Lung (tissue), 12 donors: Measurements from ENCODE around the gene TGFB1I1. TPM values are rescaled to one million over a fixed set of nuclear protein-coding genes. Genes with fewer than 3 reads are reported as not detected.

ENCODE experiments used
- ATAC-seq: fragments of 200-7000 bp; cut with Tn5 transposase; one replicate; pipeline ENCODE4 v1.9.1; 2020; ENCODE audit warnings: moderate number of reproducible peaks; ENCODE audit not compliant: insufficient read depth, low FRiP score
- DNase-seq, 3 donors: peaks; one replicate each; pipeline ENCODE4 v3.0.0-alpha.2; 2013 to 2017
- H3K27ac ChIP-seq, 2 donors: one replicate each; pipeline ENCODE4 v1.5.1; 2013; ENCODE audit warnings: mild to moderate bottlenecking in 2 of 2, moderate library complexity in 2 of 2, control low read depth in 1 of 2, inconsistent platforms in 1 of 2, low read depth in 1 of 2, low read length in 1 of 2
- H3K27me3 ChIP-seq, 3 donors: one replicate each; pipeline ENCODE4 v1.5.1; 2013; ENCODE audit warnings: low read length in 2 of 3; ENCODE audit not compliant: control insufficient read depth in 3 of 3, insufficient read depth in 3 of 3
- H3K36me3 ChIP-seq, 4 donors: one replicate each; pipeline ENCODE4 v1.5.1; 2013; ENCODE audit warnings: low read length in 4 of 4, mild to moderate bottlenecking in 1 of 4, moderate library complexity in 1 of 4; ENCODE audit not compliant: control insufficient read depth in 4 of 4, insufficient read depth in 4 of 4
- H3K4me1 ChIP-seq, 5 donors: one replicate each; pipeline ENCODE4 v1.5.1; 2013; ENCODE audit warnings: low read length in 5 of 5, mild to moderate bottlenecking in 2 of 5, moderate library complexity in 1 of 5; ENCODE audit not compliant: control insufficient read depth in 5 of 5, insufficient read depth in 5 of 5
- H3K4me3 ChIP-seq: one replicate; pipeline ENCODE4 v1.5.1; 2013; ENCODE audit warnings: mild to moderate bottlenecking, control low read depth, moderate library complexity
- H3K9ac ChIP-seq, 2 donors: one replicate each; pipeline ENCODE4 v1.5.1; 2013; ENCODE audit warnings: low read length in 2 of 2, control low read depth in 1 of 2; ENCODE audit not compliant: insufficient read depth in 1 of 2
- H3K9me3 ChIP-seq, 4 donors: one replicate each; pipeline ENCODE4 v1.5.1; 2013; ENCODE audit warnings: low read length in 3 of 4, mild to moderate bottlenecking in 1 of 4, moderate library complexity in 1 of 4; ENCODE audit not compliant: control insufficient read depth in 4 of 4, insufficient read depth in 3 of 4
- CTCF ChIP-seq: IDR thresholded peaks from 2 replicates; pipeline ENCODE4 v1.5.1; 2012; ENCODE audit warnings: mild to moderate bottlenecking; ENCODE audit errors: control extremely low read depth, extremely low read depth
- WGBS, 2 donors: extraction: QIAGEN DNeasy Blood & Tissue Kit; methylation state at CpG; one replicate each; pipeline ENCODE4 v1.1.7; 2013; 5-methylcytosine and 5-hydroxymethylcytosine counted together
- polyA plus RNA-seq, 2 donors: library from polyadenylated mRNA; stranded (reverse); fragments of 200-250 nt; gene quantifications; one replicate each; pipeline ENCODE4 v1.2.1, GENCODE V29; 2013
- total RNA-seq, 2 donors: library from RNA; depleted of rRNA in 1 of 2; stranded (reverse); fragments of >200 nt in 1 of 2; gene quantifications; one replicate each; pipeline ENCODE4 v1.2.1, GENCODE V29; 2014 to 2021
- donor health status: control.
- donor health status: control.
- donor health status: Bipolar disorder and iron deficiency.
- donor health status: healthy.
- donor health status: DM: yes; HTN: yes; CAD: no.

TGFB1I1 gene
- total and polyA plus RNA-seq, 4 donors, result 25.1 to 58.9 (median 37.6) TPM

DNA sequence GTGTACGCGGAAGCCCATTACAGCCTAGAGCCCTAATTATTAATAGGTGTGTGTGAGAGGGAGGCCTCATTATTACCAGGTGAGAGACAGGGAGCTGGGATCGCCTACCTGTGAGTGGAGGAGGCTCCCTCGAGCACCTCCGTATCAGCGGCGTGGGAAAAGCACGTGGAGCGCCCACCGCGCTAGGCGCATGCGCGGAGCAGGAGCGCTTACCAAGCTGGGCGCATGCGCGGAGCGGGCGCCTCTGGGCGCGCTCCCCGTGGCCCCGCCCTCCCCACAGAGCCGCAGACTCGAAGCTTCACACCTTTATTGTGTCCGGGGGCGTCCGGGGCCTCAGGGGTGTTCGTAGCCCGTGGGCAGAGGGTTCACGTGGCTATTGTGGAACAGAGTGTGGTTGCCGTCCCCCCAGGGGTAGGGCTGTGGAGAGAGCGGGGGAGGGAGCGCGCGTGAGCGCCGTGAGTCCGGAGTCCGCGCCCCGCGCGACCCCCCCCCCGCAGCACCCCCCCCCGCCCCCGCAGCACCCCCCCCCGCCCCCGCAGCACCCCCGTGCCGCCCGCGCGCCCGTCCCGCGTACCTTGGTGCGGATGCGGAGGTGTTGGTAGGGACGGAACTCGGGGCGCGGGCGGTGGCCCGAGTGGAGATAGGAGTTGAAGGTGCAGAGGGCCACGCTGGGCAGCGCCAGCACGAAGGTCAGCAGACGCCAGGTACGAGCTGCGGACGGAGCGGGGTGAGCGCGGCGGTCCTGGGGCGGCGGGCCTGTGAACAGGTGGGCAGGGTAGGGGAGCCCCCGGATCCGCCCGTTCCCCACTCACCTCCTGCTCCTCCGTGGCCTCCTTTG is 44.3 kb upstream of the TGFB1I1 start:
- DNase-seq, result peak; percentile 25 to 54 (median 37)
- Histone ChIP-seq H3K27me3 (peaks cover 0 to 18% (median 4%) of the 10 kb centered on the region in 3 donors), H3K9ac (no peak overlapping the region), H3K27ac (peak overlapping the region in 1 of 2 donors; percentile 95), H3K4me1 (peaks cover 0 to 6% (median 0%) of the 10 kb centered on the region in 5 donors), H3K4me3 (no peak overlapping the region), H3K9me3 (no peaks in the 10 kb centered on the region), H3K36me3 (peaks cover 0 to 3% (median 0%) of the 10 kb centered on the region in 4 donors)
- peak; percentile 53 for ATAC-seq
- WGBS, 2 donors, result 22 to 35% methylated on average over 42 to 71 of the region's 83 CpGs
- TF ChIP-seq CTCF, result no peak

GRCh38 chr16:31428279-31428597 is 43.7 kb upstream of the TGFB1I1 start, which contains the start of gene COX6A2:
TSS of gene COX6A2 (minus strand) at chr16:31428360. CDS start at chr16:31428325, 35 bp downstream.
- Histone ChIP-seq H3K9ac (no peak within 1 kb of the TSS), H3K9me3 (no peaks in the 10 kb centered on the region), H3K27me3 (peaks cover 0 to 15% (median 4%) of the 10 kb centered on the region in 3 donors), H3K4me1 (peaks cover 0 to 6% (median 0%) of the 10 kb centered on the region in 5 donors), H3K4me3 (no peak within 1 kb of the TSS), H3K27ac (peak within 1 kb of the TSS in 1 of 2 donors; percentile 95), H3K36me3 (peaks cover 0 to 3% (median 0%) of the 10 kb centered on the region in 4 donors)
- no peak for TF ChIP-seq CTCF
- WGBS, 2 donors, result 61 to 72% methylated on average over 7 of the region's 7 CpGs
- ATAC-seq (no peak), DNase-seq (no peak)

DNA sequence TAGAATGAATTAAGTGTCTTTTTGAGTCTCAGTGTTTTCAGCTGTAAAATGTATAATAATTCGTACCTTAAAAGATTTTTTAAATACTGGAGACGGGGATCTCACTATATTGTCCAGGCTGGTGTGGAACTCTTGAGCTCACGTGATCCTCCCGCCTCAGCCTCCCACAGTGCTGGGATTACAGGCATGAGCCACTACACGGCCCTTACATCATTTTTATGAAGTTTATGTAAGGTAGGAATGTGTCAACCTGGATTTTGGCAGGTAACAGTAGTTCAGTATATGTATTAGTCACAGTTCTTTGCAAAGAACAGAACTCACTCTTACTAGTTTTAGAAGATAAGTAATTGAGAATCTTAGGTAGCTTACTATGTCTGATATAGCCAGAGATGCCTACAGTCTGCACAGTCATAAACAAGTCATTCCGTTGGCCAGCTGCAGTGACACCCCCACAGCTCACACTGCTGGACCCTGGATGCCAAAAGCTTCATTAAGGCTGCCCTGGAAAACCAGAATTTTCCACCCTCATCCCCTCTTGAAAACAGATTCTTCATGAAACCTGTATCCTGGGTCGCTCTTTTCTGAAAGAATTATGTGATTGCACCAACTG is 43.2 kb upstream of the TGFB1I1 start:
- no peak overlapping the region for H3K9ac ChIP-seq
- peaks cover 0 to 7% (median 0%) of the 10 kb centered on the region in 5 donors for H3K4me1 ChIP-seq
- DNase-seq (no peak), ATAC-seq (no peak)
- H3K27ac ChIP-seq, result peak overlapping the region in 1 of 2 donors; percentile 95
- no peak overlapping the region for H3K4me3 ChIP-seq
- no peak for TF ChIP-seq CTCF
- no peaks in the 10 kb centered on the region for H3K9me3 ChIP-seq
- WGBS, 2 donors, result 79 to 87% methylated on average over 7 of the region's 7 CpGs
- peaks cover 0 to 15% (median 4%) of the 10 kb centered on the region in 3 donors for H3K27me3 ChIP-seq
- H3K36me3 ChIP-seq, result peaks cover 0 to 3% (median 0%) of the 10 kb centered on the region in 4 donors
